ENCODE measurements around the gene NINJ2.

- TF ChIP-seq YY1 (IDR thresholded peaks at IDR 0.05; ENCODE audit: insufficient read depth, insufficient read length) (no peak), SUZ12 (IDR thresholded peaks at IDR 0.05; ENCODE audit: extremely low read depth, insufficient read depth, insufficient read length) (no peak)
These were observed 82.4 kb downstream of the NINJ2 start for GRCh38 chr12:580813-581212.
